Thyroid gland (tissue), 4 donors: ENCODE results near the gene UBE2QL1.

Source experiments
- CTCF ChIP-seq, 6 experiments: fragments of 200-600 bp in 3 of 6; fragments of 450-650 bp in 3 of 6; sonication (generic) in 3 of 6; IDR thresholded peaks; one replicate each; pipeline ENCODE4 v1.5.1; 2016 to 2019; ENCODE audit warnings: antibody characterized with exemption in 6 of 6, mild to moderate bottlenecking in 2 of 6, inconsistent platforms in 1 of 6, moderate library complexity in 1 of 6
- POLR2A ChIP-seq, 2 donors: fragments of 450-650 bp; IDR thresholded peaks; one replicate each; pipeline ENCODE4 v1.6.1; 2017; ENCODE audit warnings: antibody characterized with exemption in 2 of 2, mild to moderate bottlenecking in 2 of 2, moderate library complexity in 1 of 2

- no peak for TF ChIP-seq CTCF (IDR thresholded peaks at IDR 0.05)
- no peak for TF ChIP-seq POLR2A (IDR thresholded peaks at IDR 0.05)
These were observed 45.7 kb upstream of the UBE2QL1 start for GRCh38 chr5:6402939-6403338.
